HepG2 (cell line): ENCODE measurements around the gene ADAMTS13.

Experiments used
- CREB3 ChIP-seq: sonication (generic); formaldehyde crosslinking; IDR thresholded peaks from 2 replicates; pipeline ENCODE4 v1.5.0; 2020; ENCODE audit warnings: missing genetic modification reagents
- CTCF ChIP-seq: sonication (generic); formaldehyde crosslinking; IDR thresholded peaks from 2 replicates; pipeline ENCODE4 v1.5.0; 2020; ENCODE audit warnings: mild to moderate bottlenecking, missing genetic modification reagents, moderate library complexity
- FOXA1 ChIP-seq, 2 experiments: fragments of 450-650 bp in 1 of 2; sonication (generic) in 1 of 2; formaldehyde crosslinking in 1 of 2; IDR thresholded peaks; 2 replicates each; pipeline versions ENCODE4 v1.4.0 to v1.6.1; 2016 to 2020; ENCODE audit warnings: missing genetic modification reagents in 1 of 2
- KDM1A ChIP-seq: IDR thresholded peaks from 2 replicates; pipeline ENCODE4 v1.6.1; 2016; ENCODE audit warnings: missing compliant biosample characterization
- ZNF317 ChIP-seq: sonication (generic); formaldehyde crosslinking; IDR thresholded peaks from 2 replicates; pipeline ENCODE4 v1.5.0; 2020; ENCODE audit warnings: mild to moderate bottlenecking, missing genetic modification reagents
- ZNF331 ChIP-seq: sonication (generic); formaldehyde crosslinking; IDR thresholded peaks from 2 replicates; pipeline ENCODE4 v1.4.0; 2020; ENCODE audit warnings: missing genetic modification reagents

GRCh38 chr9:133402689-133403088 is 19.5 kb upstream of the ADAMTS13 start:
- no peak for TF ChIP-seq FOXA1 (IDR thresholded peaks at IDR 0.05)
- TF ChIP-seq FOXA1 (CRISPR knock-in tag; IDR thresholded peaks at IDR 0.05) = no peak
- no peak for TF ChIP-seq ZNF317 (CRISPR knock-in tag)
- TF ChIP-seq CTCF = no peak
- no peak for TF ChIP-seq CREB3
- TF ChIP-seq KDM1A (CRISPR knock-in tag) = no peak
- no peak for TF ChIP-seq ZNF331 (CRISPR knock-in tag)
